Activated naive CD8-positive, alpha-beta T cell treated with anti-CD3 and anti-CD28 coated beads for 36 hours (primary cell): ENCODE results near the gene PRDM2. TPM values are rescaled to one million over a fixed set of nuclear protein-coding genes. Genes with fewer than 3 reads are reported as not detected.

ENCODE experiments used
- DNase-seq: peaks from one replicate; pipeline ENCODE4 v3.0.0; 2021
- H3K27ac Mint-ChIP-seq: one replicate; pipeline ENCODE4 v1.8.0; 2022; ENCODE audit warnings: mild to moderate bottlenecking, moderate library complexity, mixed read lengths
- H3K27me3 Mint-ChIP-seq: one replicate; pipeline ENCODE4 v1.8.0; 2022; ENCODE audit warnings: mild to moderate bottlenecking, mixed read lengths
- H3K36me3 Mint-ChIP-seq: one replicate; pipeline ENCODE4 v1.8.0; 2021; ENCODE audit warnings: mild to moderate bottlenecking, mixed read lengths
- H3K4me1 Mint-ChIP-seq: one replicate; pipeline ENCODE4 v1.8.0; 2021; ENCODE audit warnings: mixed read lengths
- H3K4me3 Mint-ChIP-seq: one replicate; pipeline ENCODE4 v1.8.0; 2022; ENCODE audit warnings: mild to moderate bottlenecking, moderate library complexity, mixed read lengths
- H3K9me3 Mint-ChIP-seq: one replicate; pipeline ENCODE4 v1.8.0; 2022; ENCODE audit warnings: mixed read lengths
- total RNA-seq, 2 experiments: library from RNA; stranded (reverse); gene quantifications; one replicate each; pipeline ENCODE4 v1.2.3, GENCODE V29; 2021

The PRDM2 gene
- total RNA-seq, 2 experiments from 2014 or later, result 47.3 to 57.5 TPM

GRCh38 chr1:13814131-13814530 lies 114.1 kb downstream of the PRDM2 start:
- Mint-ChIP-seq H3K9me3 (no peaks in the 10 kb centered on the region), H3K4me1 (peaks cover 15% of the 10 kb centered on the region), H3K27ac (no peak overlapping the region), H3K36me3 (no peaks in the 10 kb centered on the region), H3K4me3 (no peak overlapping the region), H3K27me3 (no peaks in the 10 kb centered on the region)
- no peak for DNase-seq

GRCh38 chr1:13816016-13816760 lies 116.2 kb downstream of the PRDM2 start:
- H3K4me3 Mint-ChIP-seq, result no peak overlapping the region
- no peak overlapping the region for H3K27ac Mint-ChIP-seq
- H3K27me3 Mint-ChIP-seq, result no peaks in the 10 kb centered on the region
- H3K36me3 Mint-ChIP-seq, result no peaks in the 10 kb centered on the region
- no peaks in the 10 kb centered on the region for H3K9me3 Mint-ChIP-seq
- DNase-seq, result no peak
- H3K4me1 Mint-ChIP-seq, result peaks cover 5% of the 10 kb centered on the region

- Mint-ChIP-seq H3K36me3 (no peaks in the 10 kb centered on the region), H3K9me3 (no peaks in the 10 kb centered on the region), H3K4me3 (no peak overlapping the region), H3K27ac (no peak overlapping the region), H3K27me3 (no peaks in the 10 kb centered on the region), H3K4me1 (peaks cover 4% of the 10 kb centered on the region)
- no peak for DNase-seq
Measured at GRCh38 chr1:13817906-13818305, 117.9 kb downstream of the PRDM2 start.

- no peak for DNase-seq
- Mint-ChIP-seq H3K27me3 (no peaks in the 10 kb centered on the region), H3K27ac (no peak overlapping the region), H3K4me3 (no peak overlapping the region), H3K36me3 (no peaks in the 10 kb centered on the region), H3K9me3 (no peaks in the 10 kb centered on the region), H3K4me1 (no peaks in the 10 kb centered on the region)
Measured at GRCh38 chr1:13818926-13819325, 118.9 kb downstream of the PRDM2 start.

GRCh38 chr1:13819642-13820041 lies 119.7 kb downstream of the PRDM2 start:
- DNase-seq, result no peak
- no peaks in the 10 kb centered on the region for H3K4me1 Mint-ChIP-seq
- no peak overlapping the region for H3K4me3 Mint-ChIP-seq
- no peaks in the 10 kb centered on the region for H3K9me3 Mint-ChIP-seq
- no peaks in the 10 kb centered on the region for H3K27me3 Mint-ChIP-seq
- H3K27ac Mint-ChIP-seq, result no peak overlapping the region
- no peaks in the 10 kb centered on the region for H3K36me3 Mint-ChIP-seq

GRCh38 chr1:13820055-13820454 lies 120.1 kb downstream of the PRDM2 start:
- no peak for DNase-seq
- H3K36me3 Mint-ChIP-seq, result no peaks in the 10 kb centered on the region
- no peaks in the 10 kb centered on the region for H3K4me1 Mint-ChIP-seq
- no peaks in the 10 kb centered on the region for H3K27me3 Mint-ChIP-seq
- no peak overlapping the region for H3K27ac Mint-ChIP-seq
- H3K9me3 Mint-ChIP-seq, result no peaks in the 10 kb centered on the region
- no peak overlapping the region for H3K4me3 Mint-ChIP-seq

- no peaks in the 10 kb centered on the region for H3K27me3 Mint-ChIP-seq
- H3K9me3 Mint-ChIP-seq, result no peaks in the 10 kb centered on the region
- DNase-seq, result no peak
- no peak overlapping the region for H3K27ac Mint-ChIP-seq
- H3K36me3 Mint-ChIP-seq, result no peaks in the 10 kb centered on the region
- no peaks in the 10 kb centered on the region for H3K4me1 Mint-ChIP-seq
- no peak overlapping the region for H3K4me3 Mint-ChIP-seq
Measured at GRCh38 chr1:13820456-13820855, 120.5 kb downstream of the PRDM2 start.

- no peak overlapping the region for H3K4me3 Mint-ChIP-seq
- peaks cover 2% of the 10 kb centered on the region for H3K36me3 Mint-ChIP-seq
- no peaks in the 10 kb centered on the region for H3K27me3 Mint-ChIP-seq
- no peaks in the 10 kb centered on the region for H3K9me3 Mint-ChIP-seq
- H3K27ac Mint-ChIP-seq, result no peak overlapping the region
- no peak for DNase-seq
- no peaks in the 10 kb centered on the region for H3K4me1 Mint-ChIP-seq
Measured at GRCh38 chr1:13823126-13823880, 123.3 kb downstream of the PRDM2 start.

- H3K9me3 Mint-ChIP-seq, result no peaks in the 10 kb centered on the region
- H3K4me3 Mint-ChIP-seq, result no peak overlapping the region
- H3K4me1 Mint-ChIP-seq, result peaks cover 1% of the 10 kb centered on the region
- H3K36me3 Mint-ChIP-seq, result peaks cover 2% of the 10 kb centered on the region
- no peak overlapping the region for H3K27ac Mint-ChIP-seq
- H3K27me3 Mint-ChIP-seq, result no peaks in the 10 kb centered on the region
- DNase-seq, result no peak
Measured at GRCh38 chr1:13823936-13824335, 123.9 kb downstream of the PRDM2 start.

GRCh38 chr1:13824626-13825025 lies 124.6 kb downstream of the PRDM2 start:
- no peak overlapping the region for H3K4me3 Mint-ChIP-seq
- H3K4me1 Mint-ChIP-seq, result peaks cover 2% of the 10 kb centered on the region
- no peaks in the 10 kb centered on the region for H3K9me3 Mint-ChIP-seq
- no peaks in the 10 kb centered on the region for H3K27me3 Mint-ChIP-seq
- DNase-seq, result no peak
- H3K27ac Mint-ChIP-seq, result no peak overlapping the region
- peaks cover 2% of the 10 kb centered on the region for H3K36me3 Mint-ChIP-seq

- peaks cover 2% of the 10 kb centered on the region for H3K4me1 Mint-ChIP-seq
- no peaks in the 10 kb centered on the region for H3K27me3 Mint-ChIP-seq
- DNase-seq, result no peak
- no peak overlapping the region for H3K27ac Mint-ChIP-seq
- H3K9me3 Mint-ChIP-seq, result no peaks in the 10 kb centered on the region
- no peak overlapping the region for H3K4me3 Mint-ChIP-seq
- peaks cover 2% of the 10 kb centered on the region for H3K36me3 Mint-ChIP-seq
Measured at GRCh38 chr1:13825033-13825432, 125.0 kb downstream of the PRDM2 start.

- no peaks in the 10 kb centered on the region for H3K27me3 Mint-ChIP-seq
- no peaks in the 10 kb centered on the region for H3K9me3 Mint-ChIP-seq
- no peak overlapping the region for H3K4me3 Mint-ChIP-seq
- DNase-seq, result no peak
- peaks cover 2% of the 10 kb centered on the region for H3K36me3 Mint-ChIP-seq
- H3K4me1 Mint-ChIP-seq, result peaks cover 2% of the 10 kb centered on the region
- no peak overlapping the region for H3K27ac Mint-ChIP-seq
Measured at GRCh38 chr1:13826009-13826408, 126.0 kb downstream of the PRDM2 start.

GRCh38 chr1:13826591-13826990 lies 126.6 kb downstream of the PRDM2 start:
- H3K27me3 Mint-ChIP-seq, result no peaks in the 10 kb centered on the region
- H3K9me3 Mint-ChIP-seq, result no peaks in the 10 kb centered on the region
- H3K4me1 Mint-ChIP-seq, result peaks cover 2% of the 10 kb centered on the region
- no peak overlapping the region for H3K4me3 Mint-ChIP-seq
- peaks cover 2% of the 10 kb centered on the region for H3K36me3 Mint-ChIP-seq
- no peak for DNase-seq
- no peak overlapping the region for H3K27ac Mint-ChIP-seq

- no peaks in the 10 kb centered on the region for H3K27me3 Mint-ChIP-seq
- peak; percentile 38 for DNase-seq
- H3K4me3 Mint-ChIP-seq, result peak overlapping the region; percentile 48
- peaks cover 2% of the 10 kb centered on the region for H3K36me3 Mint-ChIP-seq
- H3K27ac Mint-ChIP-seq, result no peak overlapping the region
- no peaks in the 10 kb centered on the region for H3K9me3 Mint-ChIP-seq
- peaks cover 2% of the 10 kb centered on the region for H3K4me1 Mint-ChIP-seq
Measured at GRCh38 chr1:13828454-13829151, 128.6 kb downstream of the PRDM2 start.

GRCh38 chr1:13829152-13829769 lies 129.3 kb downstream of the PRDM2 start:
- no peak for DNase-seq
- H3K27ac Mint-ChIP-seq, result no peak overlapping the region
- H3K9me3 Mint-ChIP-seq, result no peaks in the 10 kb centered on the region
- peaks cover 2% of the 10 kb centered on the region for H3K4me1 Mint-ChIP-seq
- H3K4me3 Mint-ChIP-seq, result peak overlapping the region; percentile 48
- H3K36me3 Mint-ChIP-seq, result peaks cover 2% of the 10 kb centered on the region
- no peaks in the 10 kb centered on the region for H3K27me3 Mint-ChIP-seq
